ENCODE results near the gene ALKAL2.

DNA sequence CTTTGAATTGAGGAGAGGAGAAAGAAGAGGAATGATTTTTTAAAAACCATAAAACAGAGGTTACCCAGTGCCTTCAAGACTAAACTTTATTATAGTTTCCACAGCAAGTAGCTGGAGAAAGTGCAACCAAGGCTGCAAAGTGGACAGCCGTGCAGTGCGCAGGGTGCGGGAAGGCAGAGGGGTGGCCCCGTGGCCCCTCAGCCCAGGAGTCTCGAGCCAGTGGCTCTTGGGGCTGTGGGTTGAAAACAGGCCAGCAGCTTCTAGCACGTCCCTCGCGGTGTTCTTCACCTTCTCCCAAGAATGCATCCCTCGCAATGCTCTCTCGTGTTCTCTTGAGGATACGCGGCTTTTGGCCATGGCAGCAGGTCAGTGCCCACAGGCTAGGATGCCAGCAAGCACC is 28.5 kb upstream of the ALKAL2 start:
- no peak for TF ChIP-seq CTCF (IDR thresholded peaks at IDR 0.05)
- no peak for TF ChIP-seq EP300 (IDR thresholded peaks at IDR 0.05)

Data from sigmoid colon (tissue), 4 donors.